T-cell (primary cell): ENCODE measurements around the gene PNPLA3. TPM values are rescaled to one million over a fixed set of nuclear protein-coding genes. Genes with fewer than 3 reads are reported as not detected.

Experiments
- ATAC-seq, 4 experiments: fragments of 200-7000 bp in 3 of 4; fragments of 150-1000 bp in 1 of 4; cut with Tn5 transposase; replicated peaks in 1 of 4; 1 replicate in 3 of 4; 2 replicates in 1 of 4; pipeline ENCODE4 v1.10.0; 2021; ENCODE audit warnings: moderate library complexity in 3 of 4, mild to moderate bottlenecking in 2 of 4, moderate number of reproducible peaks in 1 of 4
- CTCF ChIA-PET, 2 donors: fragments of 300-600 bp; sonication (Branson Sonifier 250); formaldehyde crosslinking; loops; one replicate each; lab custom pipeline; 2022; ENCODE audit warnings: antibody characterized with exemption in 2 of 2; lab: Charles Lee
- POLR2A ChIA-PET, 2 donors: fragments of 300-600 bp; sonication (Branson Sonifier 250); formaldehyde crosslinking; loops; one replicate each; lab custom pipeline; 2022; ENCODE audit warnings: antibody characterized with exemption in 2 of 2; lab: Charles Lee
- DNase-seq, 35 experiments: peaks; one replicate each; pipeline versions ENCODE4 v3.0.0 to v3.0.0-alpha.2; 2013 to 2023
- H3K27ac ChIP-seq: one replicate; pipeline ENCODE4 v1.5.1; 2013; ENCODE audit warnings: low read length
- H3K27me3 ChIP-seq, 2 experiments: replicated peaks in 1 of 2; 1 replicate in 1 of 2; 2 replicates in 1 of 2; pipeline versions ENCODE4 v1.6.1 to v1.7.0; 2013; ENCODE audit warnings: low read length in 1 of 2, mixed read lengths in 1 of 2; ENCODE audit not compliant: control insufficient read depth in 2 of 2, insufficient read depth in 2 of 2; ENCODE audit errors: extremely low read depth in 1 of 2
- H3K36me3 ChIP-seq, 2 donors: 1 replicate in 1 of 2; 2 replicates in 1 of 2; pipeline versions ENCODE4 v1.6.1 to v1.7.0; 2013; ENCODE audit warnings: low read length in 1 of 2; ENCODE audit not compliant: control insufficient read depth in 2 of 2, insufficient read depth in 1 of 2; ENCODE audit errors: extremely low read depth in 1 of 2
- H3K4me1 ChIP-seq, 2 experiments: 1 replicate in 1 of 2; 2 replicates in 1 of 2; pipeline versions ENCODE4 v1.6.1 to v1.7.0; 2013; ENCODE audit warnings: low read length in 2 of 2, mixed read lengths in 1 of 2; ENCODE audit not compliant: insufficient read depth in 2 of 2, control insufficient read depth in 1 of 2; ENCODE audit errors: extremely low read depth in 1 of 2
- H3K4me3 ChIP-seq, 2 donors: 1 replicate in 1 of 2; 2 replicates in 1 of 2; pipeline versions ENCODE4 v1.5.1 to v1.7.0; 2013; ENCODE audit warnings: mild to moderate bottlenecking in 2 of 2, low read length in 1 of 2, moderate library complexity in 1 of 2; ENCODE audit not compliant: control insufficient read depth in 1 of 2; ENCODE audit errors: extremely low read depth in 1 of 2
- H3K9me3 ChIP-seq: 2 replicates; pipeline ENCODE4 v1.7.0; 2013
- H3K27ac Mint-ChIP-seq, 2 donors: one replicate each; pipeline ENCODE4 v1.8.0; 2020 to 2021; ENCODE audit warnings: mild to moderate bottlenecking in 2 of 2, mixed read lengths in 2 of 2
- H3K27me3 Mint-ChIP-seq, 2 donors: one replicate each; pipeline ENCODE4 v1.8.0; 2021 to 2022; ENCODE audit warnings: mixed read lengths in 2 of 2
- H3K36me3 Mint-ChIP-seq: one replicate; pipeline ENCODE4 v1.8.0; 2021; ENCODE audit warnings: mixed read lengths
- H3K4me1 Mint-ChIP-seq, 3 donors: one replicate each; pipeline ENCODE4 v1.8.0; 2020 to 2022; ENCODE audit warnings: mixed read lengths in 3 of 3, mild to moderate bottlenecking in 1 of 3
- H3K4me3 Mint-ChIP-seq, 3 donors: one replicate each; pipeline ENCODE4 v1.8.0; 2020 to 2022; ENCODE audit warnings: mild to moderate bottlenecking in 3 of 3, mixed read lengths in 3 of 3, moderate library complexity in 3 of 3
- H3K9me3 Mint-ChIP-seq, 3 donors: one replicate each; pipeline ENCODE4 v1.8.0; 2020 to 2022; ENCODE audit warnings: mixed read lengths in 3 of 3
- WGBS: methylation state at CpG from one replicate; pipeline ENCODE4 v1.1.5; 2013; ENCODE audit warnings: missing lambda C conversion rate; ENCODE audit not compliant: insufficient coverage; 5-methylcytosine and 5-hydroxymethylcytosine counted together
- total RNA-seq, 35 experiments: library from RNA in 6 of 35; stranded (reverse) in 6 of 35; fragments of 120-200 nt in 1 of 35; gene quantifications; one replicate each; pipeline versions ENCODE4 v1.2.1 to v1.2.4 and lab custom pipeline; 2013 to 2026

Gene PNPLA3
- under 1 TPM in 3 of 5 donors, not detected in 2; 0.13 to 0.26 (median 0.16) TPM for total RNA-seq
- total RNA-seq (2013), result 0.04 TPM
- total RNA-seq (lab: John Stamatoyannopoulos, UW), result 0 to 0.82 (median 0.11) reads per million in 29 experiments

- Histone ChIP-seq H3K4me1 (peaks cover 0 to 16% of the 10 kb centered on the region in 2 experiments), H3K9me3 (no peaks in the 10 kb centered on the region), H3K27me3 (peaks cover 7 to 68% of the 10 kb centered on the region in 2 experiments), H3K4me3 (peak within 1 kb of the TSS; percentile 51 to 57), H3K36me3 (no peaks in the 10 kb centered on the region), H3K27ac (no peak within 1 kb of the TSS)
- peaks cover 7 to 8% (median 7%) of the 10 kb centered on the region in 3 donors for H3K4me1 Mint-ChIP-seq
- ATAC-seq, result peak; percentile 88 to 96 (median 92)
- WGBS, result 4% methylated on average over 76 of the region's 100 CpGs
- H3K4me3 Mint-ChIP-seq, result peak within 1 kb of the TSS; percentile 79 to 84 (median 80)
- DNase-seq, result peak; percentile 36 to 82 (median 63)
- no peak within 1 kb of the TSS for H3K27ac Mint-ChIP-seq
- ChIA-PET CTCF (interaction anchor here (0.7 to 0.9 kb wide), 2 partner anchors 486 to 762 kb away, joined by 3 to 9 read pairs; no protein-coding TSS in a partner anchor), POLR2A (interaction anchor here in 1 of 2 donors (0.6 kb wide), 1 partner anchor 9 kb away, joined by 3 read pairs; no protein-coding TSS in a partner anchor)
- H3K27me3 Mint-ChIP-seq, result peaks cover 15 to 24% of the 10 kb centered on the region in 2 donors
- H3K36me3 Mint-ChIP-seq, result no peaks in the 10 kb centered on the region
- H3K9me3 Mint-ChIP-seq, result no peaks in the 10 kb centered on the region
Measured at GRCh38 chr22:43923631-43924464, at the start of gene PNPLA3. TSS of gene PNPLA3 (plus strand) at chr22:43923805. CDS start at chr22:43923912, 107 bp downstream.

- peaks cover 46 to 56% of the 10 kb centered on the region in 2 donors for H3K27me3 Mint-ChIP-seq
- Histone ChIP-seq H3K27ac (no peak overlapping the region), H3K36me3 (no peaks in the 10 kb centered on the region), H3K4me1 (no peaks in the 10 kb centered on the region), H3K4me3 (no peak overlapping the region), H3K27me3 (peaks cover 0 to 59% of the 10 kb centered on the region in 2 experiments), H3K9me3 (no peaks in the 10 kb centered on the region)
- WGBS, result 69% methylated on average over 5 of the region's 5 CpGs
- DNase-seq, result no peak
- POLR2A ChIA-PET, result no interaction called here
- H3K4me3 Mint-ChIP-seq, result no peak overlapping the region
- CTCF ChIA-PET, result no interaction called here
- H3K36me3 Mint-ChIP-seq, result no peaks in the 10 kb centered on the region
- H3K27ac Mint-ChIP-seq, result no peak overlapping the region
- no peaks in the 10 kb centered on the region for H3K9me3 Mint-ChIP-seq
- no peaks in the 10 kb centered on the region for H3K4me1 Mint-ChIP-seq
- ATAC-seq, result no peak
Measured at GRCh38 chr22:43876866-43877509, 46.6 kb upstream of the PNPLA3 start.

GRCh38 chr22:43878079-43878795, 45.4 kb upstream of the PNPLA3 start:
- no peaks in the 10 kb centered on the region for H3K4me1 Mint-ChIP-seq
- ATAC-seq (no peak), DNase-seq (no peak)
- 78% methylated on average over 3 of the region's 12 CpGs for WGBS
- peaks cover 42 to 55% of the 10 kb centered on the region in 2 donors for H3K27me3 Mint-ChIP-seq
- no peak overlapping the region for H3K27ac ChIP-seq
- H3K4me3 Mint-ChIP-seq, result no peak overlapping the region
- peaks cover 0 to 3% of the 10 kb centered on the region in 2 experiments for H3K4me1 ChIP-seq
- no peaks in the 10 kb centered on the region for H3K36me3 ChIP-seq
- no peaks in the 10 kb centered on the region for H3K9me3 ChIP-seq
- ChIA-PET CTCF (interaction anchor here in 1 of 2 donors (0.6 kb wide), 2 partner anchors 61 to 1268 kb away, joined by 3 read pairs; no protein-coding TSS in a partner anchor), POLR2A (no interaction called here)
- H3K27me3 ChIP-seq, result peaks cover 0 to 69% of the 10 kb centered on the region in 2 experiments
- no peak overlapping the region for H3K27ac Mint-ChIP-seq
- no peak overlapping the region for H3K4me3 ChIP-seq
- H3K36me3 Mint-ChIP-seq, result no peaks in the 10 kb centered on the region
- H3K9me3 Mint-ChIP-seq, result no peaks in the 10 kb centered on the region

DNA sequence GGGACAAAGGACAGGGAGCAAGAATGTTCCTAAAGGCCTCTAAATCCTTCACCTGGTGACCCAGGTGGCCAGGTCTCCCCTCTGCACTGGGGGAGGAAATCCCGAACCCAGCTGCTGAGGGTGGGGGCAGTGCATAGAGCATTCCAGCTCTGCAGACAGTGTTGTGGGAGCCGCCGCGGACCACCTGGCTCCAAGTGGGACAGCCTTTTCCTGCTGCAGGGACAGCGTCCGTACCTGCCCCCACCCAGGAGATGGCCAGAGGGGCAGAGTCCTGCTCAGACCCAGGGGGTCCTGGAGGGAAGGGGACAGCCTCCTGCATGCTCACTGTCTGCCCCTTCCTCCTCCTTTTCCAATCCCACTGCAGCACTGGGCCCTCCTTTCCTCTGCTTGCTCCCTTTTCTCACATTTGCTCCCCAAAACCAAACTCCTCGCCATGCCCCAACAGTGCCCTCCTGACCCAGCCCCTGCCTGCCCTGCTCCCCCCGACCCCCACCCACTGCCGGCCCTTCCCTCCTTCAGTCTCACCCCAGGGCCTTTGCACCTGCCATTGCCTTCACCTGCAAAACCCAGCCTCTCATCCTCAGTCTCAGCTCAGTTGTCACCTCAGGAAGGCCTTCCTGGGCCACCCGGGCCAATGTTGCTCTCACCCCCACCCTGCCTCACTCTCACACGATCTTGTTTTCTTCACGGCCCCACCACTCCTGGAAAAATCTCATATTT, 44.6 kb upstream of the PNPLA3 start:
- H3K4me3 Mint-ChIP-seq, result no peak overlapping the region
- DNase-seq (no peak), ATAC-seq (no peak)
- no peak overlapping the region for H3K4me3 ChIP-seq
- 52% methylated on average over 8 of the region's 12 CpGs for WGBS
- H3K36me3 ChIP-seq, result no peaks in the 10 kb centered on the region
- no peak overlapping the region for H3K27ac Mint-ChIP-seq
- no peaks in the 10 kb centered on the region for H3K9me3 ChIP-seq
- peaks cover 0 to 70% of the 10 kb centered on the region in 2 experiments for H3K27me3 ChIP-seq
- no peak overlapping the region for H3K27ac ChIP-seq
- peaks cover 35 to 49% of the 10 kb centered on the region in 2 donors for H3K27me3 Mint-ChIP-seq
- H3K4me1 ChIP-seq, result peaks cover 0 to 5% of the 10 kb centered on the region in 2 experiments
- ChIA-PET CTCF (interaction anchor here in 1 of 2 donors (0.6 kb wide), 1 partner anchor 60 kb away, joined by 3 read pairs; no protein-coding TSS in a partner anchor), POLR2A (no interaction called here)
- H3K9me3 Mint-ChIP-seq, result no peaks in the 10 kb centered on the region
- H3K4me1 Mint-ChIP-seq, result no peaks in the 10 kb centered on the region
- no peaks in the 10 kb centered on the region for H3K36me3 Mint-ChIP-seq

DNA sequence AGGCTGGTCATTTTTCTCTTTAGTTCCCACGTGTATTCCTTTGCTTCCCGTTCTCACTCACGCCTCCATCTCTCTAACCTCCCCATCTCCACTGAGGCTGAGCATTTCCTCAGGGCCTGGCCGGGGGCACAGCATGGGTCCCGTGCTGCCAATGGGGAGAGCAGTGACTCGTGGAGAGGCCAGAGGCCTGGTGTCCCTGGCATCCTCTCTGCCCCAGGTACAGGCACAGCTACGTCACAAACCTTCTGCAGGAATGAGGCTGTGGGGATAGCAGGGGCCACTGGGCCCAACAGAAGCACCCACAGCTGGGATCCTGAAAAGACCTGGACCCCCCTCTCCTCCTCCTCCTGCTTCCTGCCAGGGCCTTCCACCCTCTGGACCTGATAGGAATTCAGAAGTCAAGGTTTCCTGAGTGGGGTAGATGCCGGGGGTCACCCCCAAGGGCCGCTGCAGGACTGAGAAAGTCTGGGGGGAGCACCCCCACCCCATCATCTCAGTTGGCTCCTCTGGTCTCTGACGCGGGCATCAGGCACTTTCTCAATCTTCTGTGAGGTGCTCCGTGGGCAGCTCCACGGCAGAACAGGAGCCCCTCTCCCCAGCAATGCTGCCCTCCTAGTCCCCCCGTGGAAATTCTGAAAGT, 43.6 kb upstream of the PNPLA3 start:
- CTCF ChIA-PET, result no interaction called here
- H3K4me3 Mint-ChIP-seq, result no peak overlapping the region
- DNase-seq, result no peak
- Histone ChIP-seq H3K27ac (no peak overlapping the region), H3K36me3 (no peaks in the 10 kb centered on the region), H3K4me3 (no peak overlapping the region), H3K4me1 (peaks cover 0 to 14% of the 10 kb centered on the region in 2 experiments), H3K9me3 (no peaks in the 10 kb centered on the region), H3K27me3 (peaks cover 0 to 70% of the 10 kb centered on the region in 2 experiments)
- no peaks in the 10 kb centered on the region for H3K36me3 Mint-ChIP-seq
- H3K4me1 Mint-ChIP-seq, result no peaks in the 10 kb centered on the region
- no peaks in the 10 kb centered on the region for H3K9me3 Mint-ChIP-seq
- WGBS, result 72% methylated on average over 11 of the region's 14 CpGs
- ATAC-seq, result no peak
- peaks cover 28 to 44% of the 10 kb centered on the region in 2 donors for H3K27me3 Mint-ChIP-seq
- POLR2A ChIA-PET, result no interaction called here
- no peak overlapping the region for H3K27ac Mint-ChIP-seq
